ENCODE results near the gene NEK11. TPM values are rescaled to one million over a fixed set of nuclear protein-coding genes. Genes with fewer than 3 reads are reported as not detected.
A peak's percentile ranks its signal among the peaks of the same experiment; 100 is the strongest.
"Not testable (repeated sequence)": the region's sequence is repeated elsewhere in the genome, so short reads cannot be mapped to it uniquely, and the experiment has no call there.

The NEK11 gene
- total RNA-seq, 1 experiment from 2014 or later: 1.8 TPM

DNA sequence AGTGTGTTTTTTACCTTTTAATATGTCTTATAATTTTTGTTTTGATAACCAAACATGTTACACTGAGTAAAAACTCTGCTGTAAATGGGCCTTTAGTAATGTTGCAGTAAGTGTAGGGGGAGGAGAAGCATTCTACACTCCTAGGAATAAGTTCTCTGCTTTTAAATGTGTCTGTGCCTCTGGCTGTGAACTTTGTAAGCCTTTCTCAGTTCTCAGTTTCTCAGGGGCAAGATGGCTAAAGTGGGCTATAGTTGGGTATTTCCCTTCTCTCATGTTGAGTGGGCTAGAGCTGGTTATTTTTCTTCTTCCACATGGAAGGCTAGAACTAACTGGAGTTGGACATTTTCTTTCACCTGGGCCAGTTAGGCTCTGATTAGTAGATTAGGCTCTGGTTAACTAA lies 279.6 kb downstream of the NEK11 start:
- no peak for DNase-seq (ENCODE audit: low read depth, low spot score)
- in situ Hi-C loops (cut with HindIII; ENCODE audit: low pct_unique_long_range_greater_than_20kb, low sequenced_read_pairs): no loop called here

DNA sequence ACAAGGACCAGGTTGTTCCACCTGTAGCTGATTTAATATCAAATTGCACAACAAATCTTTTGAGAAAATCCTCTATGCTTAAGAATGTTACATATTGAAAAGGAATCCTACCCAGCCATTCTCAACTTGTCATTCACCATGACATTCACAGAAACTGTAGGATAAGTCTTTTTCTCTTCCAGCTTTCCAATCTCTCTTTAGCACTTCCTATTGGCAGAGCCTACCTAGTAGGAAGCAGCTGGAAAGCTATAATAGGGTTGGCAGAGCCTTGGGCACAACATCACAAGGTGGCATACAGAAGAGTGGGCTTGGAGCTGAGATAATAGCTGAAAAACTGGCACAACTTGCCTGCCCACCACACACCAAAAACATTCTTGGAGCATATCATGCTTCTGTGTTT lies 287.6 kb downstream of the NEK11 start:
- DNase-seq (ENCODE audit: low read depth, low spot score): no peak

DNA sequence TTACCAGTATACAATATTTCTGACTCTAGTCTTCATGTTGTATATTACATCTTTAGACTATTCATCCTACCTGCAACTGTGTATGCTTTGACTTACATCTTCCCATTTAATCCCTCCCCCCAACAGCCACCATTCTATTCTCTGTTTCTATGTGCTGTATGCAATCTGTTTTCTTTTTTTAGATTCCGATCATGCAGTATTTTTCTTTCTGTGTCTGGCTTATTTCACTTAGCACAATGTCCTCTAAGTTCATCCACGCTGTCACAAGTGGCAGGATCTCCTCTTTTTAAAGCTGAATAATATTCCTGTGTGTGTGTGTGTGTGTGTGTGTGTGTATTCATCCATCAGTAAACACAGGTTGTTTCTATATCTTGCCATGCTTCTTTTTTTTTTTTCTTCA lies 288.5 kb downstream of the NEK11 start:
- in situ Hi-C loops (cut with HindIII; ENCODE audit: low pct_unique_long_range_greater_than_20kb, low sequenced_read_pairs): no loop called here
- DNase-seq (ENCODE audit: low read depth, low spot score): no peak

More for the DNA sequence above, 287.6 kb downstream of the NEK11 start:
- in situ Hi-C loops (cut with HindIII; ENCODE audit: low pct_unique_long_range_greater_than_20kb, low sequenced_read_pairs): no loop called here

DNA sequence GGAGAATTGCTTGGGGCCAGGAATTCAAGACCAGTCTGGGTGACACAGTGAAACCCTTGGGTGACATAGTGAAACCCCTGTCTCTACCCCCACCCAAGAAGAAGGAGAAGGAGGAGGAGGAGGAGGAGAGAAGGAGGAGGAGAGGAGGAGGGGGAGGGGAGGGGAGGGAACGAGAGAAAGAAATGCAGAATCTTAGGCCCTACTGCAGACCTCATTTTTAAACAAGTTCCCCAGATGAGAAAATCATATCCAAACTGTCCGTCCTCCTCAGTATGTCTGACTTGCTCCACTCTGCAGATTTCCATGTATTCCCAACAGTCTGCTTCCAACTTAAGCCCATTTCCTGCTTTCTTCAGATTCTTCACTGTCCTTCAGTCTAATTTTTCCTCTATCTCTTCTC lies 291.0 kb downstream of the NEK11 start:
- in situ Hi-C loops (cut with HindIII; ENCODE audit: low pct_unique_long_range_greater_than_20kb, low sequenced_read_pairs): no loop called here
- no peak for DNase-seq (ENCODE audit: low read depth, low spot score)

DNA sequence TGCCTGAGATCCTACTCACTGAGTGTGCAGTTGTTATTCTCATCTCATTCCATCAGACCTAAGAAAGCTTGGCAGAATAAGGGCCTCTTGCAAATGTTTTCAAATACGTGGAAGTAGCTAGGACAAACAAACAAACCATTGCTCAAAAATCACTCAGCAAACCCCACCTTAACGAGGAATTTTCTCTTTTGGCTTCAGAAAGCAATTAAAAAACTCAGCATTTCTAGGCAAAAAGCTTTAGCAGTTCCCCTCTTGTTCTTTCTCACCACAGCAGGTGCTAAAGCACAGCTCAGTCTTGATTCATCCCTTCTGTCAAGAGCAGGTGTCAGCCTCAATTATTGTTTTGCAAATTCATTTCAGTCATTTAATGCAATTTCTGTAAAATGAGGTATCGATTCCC lies 296.3 kb downstream of the NEK11 start:
- in situ Hi-C loops (cut with HindIII; ENCODE audit: low pct_unique_long_range_greater_than_20kb, low sequenced_read_pairs): no loop called here
- no peak for DNase-seq (ENCODE audit: low read depth, low spot score)

DNA sequence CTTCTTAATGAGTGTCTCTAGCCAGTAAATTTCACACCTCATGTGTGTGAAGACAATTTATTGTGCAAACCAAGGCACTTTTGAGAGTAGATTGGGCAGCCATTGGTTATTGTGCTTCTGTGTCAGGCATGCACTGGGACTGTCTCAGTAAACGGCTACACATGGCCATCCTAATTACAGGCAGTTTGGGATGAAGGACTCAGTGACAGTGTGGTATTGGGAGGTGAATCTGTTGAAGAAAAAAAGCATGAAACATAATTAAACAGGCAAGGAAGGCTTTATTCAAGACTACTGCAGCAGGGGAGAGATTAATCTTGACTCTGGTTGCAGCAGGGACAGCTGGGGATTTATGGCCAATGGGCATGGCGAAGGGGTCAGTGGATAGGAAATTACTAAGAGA lies 297.1 kb downstream of the NEK11 start:
- no peak for DNase-seq (ENCODE audit: low read depth, low spot score)
- in situ Hi-C loops (cut with HindIII; ENCODE audit: low pct_unique_long_range_greater_than_20kb, low sequenced_read_pairs): no loop called here

DNA sequence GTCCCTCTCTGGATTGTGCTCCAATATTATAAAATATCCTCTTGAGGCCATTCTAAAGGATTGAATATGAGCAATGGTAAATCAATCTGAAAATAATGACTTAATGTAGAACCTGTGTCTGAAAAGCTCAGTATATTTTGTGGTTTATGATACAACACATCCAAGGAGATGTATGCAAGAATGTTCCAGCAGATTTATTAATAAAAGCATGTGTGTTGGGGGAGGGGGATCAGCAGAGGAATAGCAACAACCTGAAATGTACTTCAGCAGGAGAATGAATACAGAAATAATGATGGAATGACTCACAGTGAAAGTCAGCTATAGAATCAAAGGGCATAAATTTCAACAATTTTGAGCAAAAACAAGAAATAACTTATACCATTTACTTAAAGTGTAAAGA lies 298.2 kb downstream of the NEK11 start:
- no peak for DNase-seq (ENCODE audit: low read depth, low spot score)
- in situ Hi-C loops (cut with HindIII; ENCODE audit: low pct_unique_long_range_greater_than_20kb, low sequenced_read_pairs): no loop called here

DNA sequence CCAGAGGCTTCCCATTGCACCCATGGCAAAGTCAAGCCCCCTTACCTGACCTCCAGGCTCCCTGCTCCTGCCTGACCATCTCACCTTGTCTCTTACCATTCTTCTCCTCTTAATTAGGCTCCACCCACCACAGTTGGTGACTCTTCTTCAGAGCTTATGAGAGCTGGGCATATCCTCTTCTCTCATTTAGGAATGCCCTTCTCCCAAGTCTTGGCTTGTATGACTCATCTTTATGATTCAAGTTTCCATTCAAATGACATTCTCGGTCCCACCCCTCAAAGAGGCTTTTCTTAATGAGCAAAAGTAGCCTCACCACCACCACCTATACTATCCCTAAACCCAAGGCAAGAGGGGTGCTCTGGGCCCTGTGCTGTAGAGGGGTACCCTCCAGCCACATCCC lies 299.6 kb downstream of the NEK11 start:
- in situ Hi-C loops (cut with HindIII; ENCODE audit: low pct_unique_long_range_greater_than_20kb, low sequenced_read_pairs): no loop called here
- DNase-seq (ENCODE audit: low read depth, low spot score): no peak

DNA sequence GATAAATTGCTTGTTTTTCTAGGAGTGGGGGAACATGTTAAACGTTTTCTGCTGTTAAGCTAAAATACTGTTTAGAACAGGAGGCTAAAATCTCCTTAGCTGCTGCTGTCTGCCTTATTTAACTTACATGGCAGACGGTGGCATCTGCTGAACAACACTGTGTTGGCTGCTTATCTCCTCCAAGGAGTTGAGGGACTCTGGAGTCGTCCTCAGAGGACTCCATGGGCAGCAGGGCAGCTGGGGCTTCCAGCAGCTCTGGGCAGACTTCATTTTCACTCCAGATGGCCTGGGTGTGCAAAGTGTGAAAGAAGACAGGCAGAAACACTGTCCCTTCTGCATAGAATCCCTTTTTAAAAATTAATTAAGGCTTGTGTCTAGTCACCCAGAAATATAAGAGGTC lies 302.0 kb downstream of the NEK11 start:
- DNase-seq (ENCODE audit: low read depth, low spot score): no peak
- in situ Hi-C loops (cut with HindIII; ENCODE audit: low pct_unique_long_range_greater_than_20kb, low sequenced_read_pairs): no loop called here

DNA sequence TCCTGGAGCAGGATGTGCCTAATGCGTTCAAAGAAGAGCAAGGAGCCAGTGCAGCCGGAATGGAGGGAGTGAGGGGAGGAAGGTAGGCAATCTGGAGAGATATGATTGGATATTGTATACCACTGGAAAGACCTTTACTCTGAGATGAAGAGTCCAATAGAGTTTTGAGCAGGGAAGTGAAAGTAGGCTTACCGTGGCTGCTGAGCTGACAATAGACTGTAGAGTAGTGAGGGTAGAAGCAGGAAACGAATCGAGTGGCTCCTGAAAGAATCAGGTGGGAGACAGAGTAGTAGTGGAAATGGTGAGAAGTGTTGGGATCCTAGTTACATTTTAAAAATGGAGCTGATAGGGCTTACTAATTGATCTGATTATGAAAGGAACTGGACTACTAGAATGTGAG lies 303.1 kb downstream of the NEK11 start:
- in situ Hi-C loops (cut with HindIII; ENCODE audit: low pct_unique_long_range_greater_than_20kb, low sequenced_read_pairs): no loop called here
- no peak for DNase-seq (ENCODE audit: low read depth, low spot score)

DNA sequence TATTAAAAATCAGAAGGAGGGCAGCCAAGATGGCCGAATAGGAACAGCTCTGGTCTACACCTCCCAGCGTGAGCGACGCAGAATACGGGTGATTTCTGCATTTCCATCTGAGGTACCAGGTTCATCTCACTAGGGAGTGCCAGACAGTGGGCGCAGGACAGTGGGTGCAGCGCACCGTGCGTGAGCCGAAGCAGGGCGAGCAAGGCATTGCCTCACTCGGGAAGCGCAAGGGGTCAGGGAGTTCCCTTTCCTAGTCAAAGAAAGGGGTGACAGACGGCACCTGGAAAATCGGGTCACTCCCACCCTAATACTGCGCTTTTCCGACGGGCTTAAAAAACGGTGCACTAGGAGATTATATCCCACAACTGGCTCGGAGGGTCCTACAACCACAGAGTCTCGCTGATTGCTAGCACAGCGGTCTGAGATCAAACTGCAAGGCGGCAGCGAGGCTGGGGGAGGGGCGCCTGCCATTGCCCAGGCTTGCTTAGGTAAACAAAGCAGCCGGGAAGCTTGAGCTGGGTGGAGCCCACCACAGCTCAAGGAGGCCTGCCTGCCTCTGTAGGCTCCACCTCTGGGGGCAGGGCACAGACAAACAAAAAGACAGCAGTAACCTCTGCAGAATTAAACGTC lies 304.9 kb downstream of the NEK11 start:
- in situ Hi-C loops (cut with HindIII; ENCODE audit: low pct_unique_long_range_greater_than_20kb, low sequenced_read_pairs); DNase-seq (ENCODE audit: low read depth, low spot score): not testable (repeated sequence)

DNA sequence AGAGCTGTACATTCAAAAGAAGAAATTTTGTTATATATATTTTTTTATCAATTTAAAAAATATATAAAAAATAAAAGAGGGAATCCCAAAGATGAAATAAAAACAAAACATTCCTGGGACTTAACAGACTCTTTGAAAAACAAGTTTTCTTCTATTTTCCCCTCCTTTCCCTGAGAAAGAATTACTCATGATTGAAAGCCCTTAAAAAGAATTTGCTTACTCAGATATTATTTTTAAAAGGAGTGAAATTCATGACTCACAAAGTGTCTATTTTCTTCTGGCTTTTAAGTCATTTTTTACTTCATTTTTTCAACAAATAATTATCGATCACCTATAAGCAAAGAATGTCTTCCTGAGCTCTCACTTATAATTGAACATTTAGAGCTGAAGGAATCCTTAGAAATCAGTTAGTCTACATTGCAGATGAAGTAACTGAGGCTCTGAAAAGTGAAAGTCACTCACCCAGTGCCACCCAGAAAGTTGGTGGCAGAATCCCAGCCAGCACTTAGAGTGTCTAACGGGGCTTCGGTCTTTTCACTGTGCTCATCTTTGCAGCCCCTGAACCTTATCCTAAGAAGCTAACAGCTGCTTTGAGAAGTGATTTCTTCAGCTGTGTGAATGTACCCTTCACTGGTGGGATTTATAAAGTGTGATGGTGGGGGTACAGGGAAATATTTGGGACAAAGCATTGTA lies 312.4 kb downstream of the NEK11 start:
- in situ Hi-C loops (cut with HindIII; ENCODE audit: low pct_unique_long_range_greater_than_20kb, low sequenced_read_pairs): no loop called here
- no peak for DNase-seq (ENCODE audit: low read depth, low spot score)

DNA sequence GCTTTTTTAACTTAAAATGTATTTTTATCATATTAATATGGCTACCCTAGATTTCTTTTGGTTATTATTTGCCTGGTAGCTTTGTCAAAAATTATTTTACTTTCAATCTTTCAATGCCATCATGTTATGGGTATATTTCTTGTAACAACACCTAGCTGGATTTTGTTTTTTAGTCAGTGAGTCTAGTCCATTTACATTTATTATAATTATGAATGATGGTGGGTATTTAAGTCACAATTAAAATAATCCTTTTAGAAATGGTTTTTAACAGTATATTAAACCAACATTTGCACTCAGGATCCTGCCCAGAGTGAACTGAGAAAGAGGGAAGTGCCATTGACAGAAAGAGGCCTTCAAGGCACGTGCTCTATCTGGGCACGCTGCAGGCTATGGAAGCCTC lies 315.1 kb downstream of the NEK11 start:
- DNase-seq (ENCODE audit: low read depth, low spot score): no peak
- in situ Hi-C loops (cut with HindIII; ENCODE audit: low pct_unique_long_range_greater_than_20kb, low sequenced_read_pairs): no loop called here

DNA sequence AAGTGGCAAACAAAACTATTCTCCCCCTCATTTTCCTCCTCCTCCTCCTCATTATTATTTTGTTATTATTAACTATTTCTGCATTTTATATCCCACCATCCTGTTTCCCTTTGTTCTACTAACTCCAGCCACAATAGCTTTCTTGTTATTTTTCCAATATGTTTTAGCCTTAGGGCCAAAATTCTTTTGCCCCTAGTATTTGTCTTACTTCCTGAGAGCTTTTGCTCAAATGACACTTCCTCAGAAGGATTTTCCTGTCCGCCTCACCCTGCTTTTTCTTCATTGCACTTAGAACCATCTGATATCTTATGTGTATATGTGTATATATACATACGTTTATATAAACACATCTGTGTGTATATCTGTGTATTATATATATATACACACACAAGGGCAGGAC lies 322.2 kb downstream of the NEK11 start:
- DNase-seq (ENCODE audit: low read depth, low spot score): peak; percentile 29
- in situ Hi-C loops (cut with HindIII; ENCODE audit: low pct_unique_long_range_greater_than_20kb, low sequenced_read_pairs): no loop called here

DNA sequence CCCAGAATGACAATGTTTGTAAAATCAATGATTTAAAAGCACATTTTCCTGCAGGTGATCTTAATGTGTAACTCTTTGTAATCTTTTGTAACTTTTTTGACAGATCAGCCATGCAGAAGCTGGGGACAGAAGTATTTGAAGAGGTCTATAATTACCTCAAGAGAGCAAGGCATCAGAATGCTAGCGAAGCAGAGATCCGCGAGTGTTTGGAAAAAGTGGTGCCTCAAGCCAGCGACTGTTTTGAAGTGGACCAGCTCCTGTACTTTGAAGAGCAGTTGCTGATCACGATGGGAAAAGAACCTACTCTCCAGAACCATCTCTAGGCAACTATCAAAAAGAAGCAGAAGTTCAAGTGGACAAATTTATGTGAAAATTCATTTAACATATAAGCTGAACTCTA lies 322.8 kb downstream of the NEK11 start:
- DNase-seq (ENCODE audit: low read depth, low spot score): no peak
- in situ Hi-C loops (cut with HindIII; ENCODE audit: low pct_unique_long_range_greater_than_20kb, low sequenced_read_pairs): no loop called here

DNA sequence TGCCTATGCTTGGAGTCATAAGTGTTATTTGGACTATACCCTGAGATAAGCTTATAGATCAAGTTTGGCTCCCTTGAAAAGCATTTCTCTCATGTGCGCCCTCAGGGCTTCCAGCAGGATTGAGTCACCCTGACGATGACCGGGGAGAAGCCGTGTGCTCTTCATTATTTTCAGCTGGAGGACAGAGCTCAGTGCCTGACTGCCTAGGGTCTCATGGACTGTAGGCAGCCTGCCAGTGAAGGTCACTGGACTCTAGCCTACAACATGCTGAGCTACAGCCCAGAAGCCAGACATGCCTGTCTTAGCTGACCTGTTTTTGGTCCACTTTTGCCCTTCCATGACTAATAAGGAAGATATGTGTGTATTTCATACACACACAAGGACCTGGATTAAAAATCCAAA lies 323.3 kb downstream of the NEK11 start:
- in situ Hi-C loops (cut with HindIII; ENCODE audit: low pct_unique_long_range_greater_than_20kb, low sequenced_read_pairs): no loop called here
- peak; percentile 60 for DNase-seq (ENCODE audit: low read depth, low spot score)

DNA sequence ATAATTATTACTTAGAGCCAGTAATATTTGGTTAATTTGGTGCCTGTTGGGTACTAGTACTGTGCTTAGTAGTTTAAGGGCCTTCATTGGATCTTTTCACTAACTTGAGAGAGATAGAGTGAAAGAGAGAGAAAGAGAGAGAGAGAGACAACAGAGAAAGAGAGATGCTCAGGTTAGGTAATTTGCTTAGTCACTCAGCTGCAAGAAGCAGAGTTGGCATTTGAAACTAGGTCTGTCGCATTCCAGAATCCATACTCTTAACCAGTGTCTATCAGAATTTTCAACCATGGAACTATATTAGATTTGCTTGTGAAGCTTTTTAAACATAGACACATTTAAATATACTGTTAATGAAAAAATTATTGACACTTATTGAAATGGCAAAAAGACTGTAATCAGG lies 323.8 kb downstream of the NEK11 start:
- in situ Hi-C loops (cut with HindIII; ENCODE audit: low pct_unique_long_range_greater_than_20kb, low sequenced_read_pairs): no loop called here
- no peak for DNase-seq (ENCODE audit: low read depth, low spot score)

DNA sequence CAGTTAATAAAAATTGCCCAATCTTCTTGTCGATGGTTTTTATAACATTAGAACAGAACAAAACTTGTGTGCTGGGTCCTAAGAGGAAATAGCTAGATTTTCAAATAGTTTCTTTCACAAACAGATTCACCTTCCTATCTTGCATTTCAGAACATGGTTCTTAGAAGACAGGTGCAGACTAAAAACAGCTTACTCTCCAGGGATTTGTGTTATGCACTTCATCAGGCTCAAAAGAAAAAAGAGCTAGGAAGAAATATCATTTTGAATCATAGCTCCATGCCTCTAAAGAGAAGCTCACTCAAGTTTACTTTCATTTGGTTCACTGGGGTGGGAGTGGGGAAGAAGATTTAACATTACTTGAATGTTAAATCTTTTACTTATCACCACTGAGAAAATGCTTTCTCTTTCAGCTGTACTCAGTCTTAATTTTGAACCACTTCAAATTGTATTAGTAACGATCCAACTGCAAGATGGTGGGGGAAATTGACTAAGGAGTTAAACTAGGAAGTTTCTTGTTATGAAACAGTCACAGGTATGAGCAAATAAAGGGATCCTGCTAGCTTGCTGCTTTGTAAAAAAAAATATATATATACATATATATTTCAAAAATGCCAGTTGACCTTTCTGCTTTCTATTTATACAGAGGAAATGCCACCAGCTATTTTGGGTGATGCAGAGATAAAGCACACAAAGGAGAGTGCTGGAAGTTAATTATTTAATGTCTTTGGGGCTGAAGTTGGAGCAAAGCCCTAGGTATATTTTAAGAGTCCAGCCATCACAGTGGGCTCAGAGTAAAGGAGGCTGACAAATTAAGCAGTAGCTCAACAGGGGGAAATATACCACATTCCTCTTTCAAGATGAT lies 326.6 kb downstream of the NEK11 start:
- in situ Hi-C loops (cut with HindIII; ENCODE audit: low pct_unique_long_range_greater_than_20kb, low sequenced_read_pairs): no loop called here
- no peak for DNase-seq (ENCODE audit: low read depth, low spot score)

DNA sequence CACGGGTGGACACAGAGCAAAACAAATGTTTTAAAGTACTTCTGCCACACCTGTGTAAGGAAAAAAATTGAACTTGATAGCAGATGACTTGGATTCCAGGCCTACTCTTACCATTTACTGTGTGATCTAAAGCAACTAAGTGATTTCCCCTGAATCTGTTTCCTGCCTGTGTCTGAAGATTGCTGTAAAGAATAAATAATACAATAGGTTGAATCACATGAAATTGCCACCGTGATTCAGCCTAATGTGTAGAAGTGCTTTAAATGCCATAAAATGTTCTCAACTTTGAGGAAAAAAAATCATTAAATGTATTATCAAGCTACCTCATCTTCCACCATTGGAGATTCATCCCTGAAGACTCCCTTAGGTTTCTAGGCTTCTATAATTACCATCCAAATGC lies 327.3 kb downstream of the NEK11 start:
- in situ Hi-C loops (cut with HindIII; ENCODE audit: low pct_unique_long_range_greater_than_20kb, low sequenced_read_pairs): no loop called here
- DNase-seq (ENCODE audit: low read depth, low spot score): no peak

Measured in SK-MEL-5 (cell line).